HepG2 (cell line): ENCODE results near the gene GARS1. TPM values are rescaled to one million over a fixed set of nuclear protein-coding genes. Genes with fewer than 3 reads are reported as not detected.
A peak's percentile ranks its signal among the peaks of the same experiment; 100 is the strongest.

Experiments
- ATAC-seq: fragments of 200-7000 bp; cut with Tn5 transposase; 3 replicates; pipeline ENCODE4 v1.9.1; 2020; ENCODE audit warnings: mild to moderate bottlenecking, moderate library complexity
- BruUV-seq: library from RNA; stranded (reverse); fragments of 400-500 nt; replicated peaks from 2 replicates; lab custom pipeline; 2021; lab: Mats Ljungman, UMichigan
- CTCF ChIA-PET: fragments of 300-600 bp; formaldehyde crosslinking; extraction: SDS; loops from one replicate; lab custom pipeline; 2021; ENCODE audit warnings: low total read pairs, inconsistent platforms, low intra/inter-chr PET ratio; lab: Yijun Ruan, JAX
- POLR2A ChIA-PET: fragments of 350-600 bp; sonication (Branson Sonifier 250); formaldehyde crosslinking; loops from one replicate; lab custom pipeline; 2020; ENCODE audit warnings: antibody characterized with exemption, inconsistent platforms; lab: Yijun Ruan, JAX
- DNase-seq: peaks from one replicate; pipeline ENCODE4 v3.0.0-alpha.2; 2015; ENCODE audit warnings: low spot score
- FAIRE-seq: peaks from 3 replicates; lab custom pipeline; 2011; peaks lifted over from hg19 to GRCh38; lab: Jason Lieb, UNC
- H2AFZ ChIP-seq: one replicate; pipeline ENCODE4 v1.6.1; 2011; ENCODE audit warnings: low read length, inconsistent platforms
- H3K27ac ChIP-seq: fragments of 300-600 bp; 3 replicates; pipeline ENCODE4 v1.8.0; 2011; ENCODE audit warnings: mixed run types, mild to moderate bottlenecking, mixed read lengths, low read length, inconsistent platforms; ENCODE audit not compliant: insufficient read depth; ENCODE audit errors: extremely low read length
- H3K27me3 ChIP-seq, 2 experiments: fragments of 200-600 bp in 1 of 2; 2 replicates in 1 of 2; 3 replicates in 1 of 2; pipeline versions ENCODE4 v1.6.0 to v1.8.0; 2011; ENCODE audit warnings: low read length in 2 of 2, mild to moderate bottlenecking in 2 of 2, moderate library complexity in 2 of 2, inconsistent platforms in 1 of 2; ENCODE audit not compliant: insufficient read depth in 2 of 2, control insufficient read depth in 1 of 2
- H3K36me3 ChIP-seq, 2 experiments: fragments of 200-600 bp in 1 of 2; replicated peaks in 1 of 2; 2 replicates in 1 of 2; 3 replicates in 1 of 2; pipeline versions ENCODE4 v1.5.1 to v1.8.0; 2011; ENCODE audit warnings: low read length in 2 of 2, inconsistent platforms in 1 of 2; ENCODE audit not compliant: insufficient read depth in 2 of 2, control insufficient read depth in 1 of 2
- H3K4me1 ChIP-seq: 2 replicates; pipeline ENCODE4 v1.5.1; 2012; ENCODE audit warnings: low read length, inconsistent platforms; ENCODE audit not compliant: insufficient read depth
- H3K4me2 ChIP-seq: 2 replicates; pipeline ENCODE4 v1.6.0; 2011; ENCODE audit warnings: low read depth, low read length, inconsistent platforms
- H3K4me3 ChIP-seq, 3 experiments: fragments of 200-600 bp in 1 of 3; sonication (generic), shearing (Covaris generic) in 1 of 3; replicated peaks in 1 of 3; 2 replicates each; pipeline ENCODE4 v1.5.1; 2011 to 2016; ENCODE audit warnings: low read length in 3 of 3, inconsistent platforms in 2 of 3, low read depth in 2 of 3, mild to moderate bottlenecking in 2 of 3, control low read depth in 1 of 3, mixed read lengths in 1 of 3; ENCODE audit not compliant: insufficient read depth in 1 of 3
- H3K79me2 ChIP-seq: one replicate; pipeline ENCODE4 v1.6.1; 2011; ENCODE audit warnings: low read length, inconsistent platforms; ENCODE audit not compliant: insufficient read depth
- H3K9ac ChIP-seq: 2 replicates; pipeline ENCODE4 v1.6.0; 2011; ENCODE audit warnings: mild to moderate bottlenecking, low read depth, low read length, inconsistent platforms; ENCODE audit not compliant: insufficient read depth
- H3K9me3 ChIP-seq: 2 replicates; pipeline ENCODE4 v1.5.1; 2012; ENCODE audit warnings: mild to moderate bottlenecking, low read length
- H4K20me1 ChIP-seq: 2 replicates; pipeline ENCODE4 v1.6.0; 2011; ENCODE audit warnings: inconsistent platforms, mild to moderate bottlenecking, low read length, moderate library complexity; ENCODE audit not compliant: insufficient read depth
- FOXP4 ChIP-seq: sonication (generic); formaldehyde crosslinking; IDR thresholded peaks from 2 replicates; pipeline ENCODE4 v1.4.0; 2020; ENCODE audit warnings: missing genetic modification reagents
- GZF1 ChIP-seq: sonication (generic); formaldehyde crosslinking; IDR thresholded peaks from 2 replicates; pipeline ENCODE4 v1.5.1; 2020; ENCODE audit warnings: mild to moderate bottlenecking, missing genetic modification reagents
- HNF4A ChIP-seq: sonication (generic); formaldehyde crosslinking; IDR thresholded peaks from 2 replicates; pipeline ENCODE4 v1.4.0; 2020; ENCODE audit warnings: missing genetic modification reagents
- KDM3A ChIP-seq: IDR thresholded peaks from 2 replicates; pipeline ENCODE4 v1.6.1; 2018; ENCODE audit warnings: low read depth, missing compliant biosample characterization
- KDM5A ChIP-seq: fragments of 200-600 bp; sonication (generic); IDR thresholded peaks from 2 replicates; pipeline ENCODE4 v1.7.0; 2018; ENCODE audit warnings: antibody characterized with exemption, mild to moderate bottlenecking, low read length, borderline replicate concordance
- NFATC3 ChIP-seq: sonication (generic); formaldehyde crosslinking; IDR thresholded peaks from 2 replicates; pipeline ENCODE4 v1.5.1; 2020; ENCODE audit warnings: mild to moderate bottlenecking, missing genetic modification reagents
- NFE2L2 ChIP-seq: fragments of 150-350 bp; IDR thresholded peaks from 2 replicates; pipeline ENCODE4 v1.6.1; 2014; ENCODE audit warnings: low read length
- SRF ChIP-seq: IDR thresholded peaks from 2 replicates; pipeline ENCODE4 v1.6.1; 2011; ENCODE audit warnings: mild to moderate bottlenecking, low read depth, low read length, moderate library complexity
- TCF12 ChIP-seq, 2 experiments: fragments of 450-650 bp in 1 of 2; sonication (generic) in 1 of 2; formaldehyde crosslinking in 1 of 2; IDR thresholded peaks; 2 replicates each; pipeline versions ENCODE4 v1.6.1 to v1.8.0; 2017 to 2022; ENCODE audit warnings: antibody characterized with exemption in 1 of 2, mild to moderate bottlenecking in 1 of 2, missing genetic modification reagents in 1 of 2, moderate library complexity in 1 of 2
- ZNF337 ChIP-seq: sonication (generic); formaldehyde crosslinking; IDR thresholded peaks from 2 replicates; pipeline ENCODE4 v1.5.1; 2020; ENCODE audit warnings: missing genetic modification reagents, low read depth, mild to moderate bottlenecking, borderline replicate concordance
- ZNF496 ChIP-seq: sonication (generic); formaldehyde crosslinking; IDR thresholded peaks from 2 replicates; pipeline ENCODE4 v1.8.1; 2023; ENCODE audit warnings: mild to moderate bottlenecking, moderate library complexity, missing genetic modification reagents; ENCODE audit not compliant: insufficient replicate concordance
- ZNF547 ChIP-seq: sonication (generic); formaldehyde crosslinking; IDR thresholded peaks from 2 replicates; pipeline ENCODE4 v1.5.1; 2020; ENCODE audit warnings: mild to moderate bottlenecking, missing genetic modification reagents
- WGBS: methylation state at CpG from one replicate; pipeline ENCODE4 v1.1.6; 2017; ENCODE audit warnings: low lambda C conversion rate; 5-methylcytosine and 5-hydroxymethylcytosine counted together
- in situ Hi-C: cut with HindIII; loops from 2 replicates; pipeline ENCODE4 v1.10.0; 2017; ENCODE audit warnings: low pct_unique_long_range_greater_than_20kb; ENCODE audit not compliant: extremely low pct_ligation_motif_present
- intact Hi-C: fragments of 100-400 bp; cut with micrococcal nuclease; formaldehyde crosslinking; loops from one replicate; pipeline ENCODE4 v1.10.0; 2022; ENCODE audit not compliant: unreplicated experiment
- polyA plus RNA-seq, 8 experiments: library from polyadenylated mRNA; depleted of rRNA in 3 of 8; stranded (reverse) in 7 of 8; unstranded in 1 of 8; fragments of >200 nt; fragmentation: Illumina TruSeq in 4 of 8; extraction: Trizol in 4 of 8; gene quantifications; 2 replicates each; pipeline versions ENCODE4 v1.2.1 to v1.2.3, GENCODE V29; 2011 to 2016; ENCODE audit warnings: low read depth in 4 of 8, missing spikeins in 1 of 8, mixed read lengths in 1 of 8; ENCODE audit not compliant: insufficient read depth in 1 of 8
- total RNA-seq, 5 experiments: library from RNA; depleted of rRNA; stranded (reverse); fragments of >200 nt; fragmentation: Illumina TruSeq; extraction: Trizol; gene quantifications; 2 replicates each; pipeline ENCODE4 v1.2.3, GENCODE V29; 2016; ENCODE audit warnings: low read depth in 1 of 5

GARS1 gene
- total and polyA plus RNA-seq, 2 of the 13 experiments (the other 11 are each of a cell fraction or from before 2014, with no cell fraction given), result 140 to 460 TPM

- no peaks in the 10 kb centered on the region for H3K9me3 ChIP-seq
- H3K9ac ChIP-seq, result no peak overlapping the region
- ATAC-seq (peak; percentile 49), FAIRE-seq (no peak), DNase-seq (no peak)
- 48% methylated on average over 3 of the region's 7 CpGs for WGBS
- TF ChIP-seq GZF1 (CRISPR knock-in tag) (no peak), KDM5A (no peak), FOXP4 (CRISPR knock-in tag) (no peak), HNF4A (CRISPR knock-in tag) (peak; percentile 27; the same call in 1 of the 2 replicates)
- peaks cover 11% of the 10 kb centered on the region for H3K4me1 ChIP-seq
- intact Hi-C loops, result no loop called here
- H3K27ac ChIP-seq, result no peak overlapping the region
- ChIA-PET CTCF (no interaction called here), POLR2A (no interaction called here)
- no peaks in the 10 kb centered on the region for H3K79me2 ChIP-seq
- H4K20me1 ChIP-seq, result no peaks in the 10 kb centered on the region
- 0 out of 5 replicates have a peak, but pooled peaks cover 0 to 1% of the 10 kb centered on the region in 2 experiments for H3K27me3 ChIP-seq
- in situ Hi-C loops, result no loop called here
- H3K4me2 ChIP-seq, result no peak overlapping the region; the same call in 1 of the 2 replicates
- no peak overlapping the region for H2AFZ ChIP-seq
- H3K36me3 ChIP-seq, result no peaks in the 10 kb centered on the region
- no TSS peak for BruUV-seq
- no peak overlapping the region for H3K4me3 ChIP-seq
These were observed 55.7 kb downstream of the GARS1 start for GRCh38 chr7:30650421-30650808.

GRCh38 chr7:30652132-30652531, 57.5 kb downstream of the GARS1 start:
- DNase-seq (no peak), FAIRE-seq (no peak), ATAC-seq (no peak)
- WGBS, result 31% methylated on average over 6 of the region's 7 CpGs
- Histone ChIP-seq H3K4me3 (no peak overlapping the region), H3K27me3 (peaks cover 1 to 2% of the 10 kb centered on the region in 2 experiments; a peak in 1 of 5 replicates), H2AFZ (no peak overlapping the region), H3K4me2 (no peak overlapping the region), H3K79me2 (no peaks in the 10 kb centered on the region), H3K9ac (no peak overlapping the region), H3K36me3 (no peaks in the 10 kb centered on the region), H4K20me1 (no peaks in the 10 kb centered on the region), H3K9me3 (no peaks in the 10 kb centered on the region), H3K27ac (no peak overlapping the region), H3K4me1 (peaks cover 11% of the 10 kb centered on the region)
- no TSS peak for BruUV-seq
- TF ChIP-seq TCF12 (IDR thresholded peaks at IDR 0.05) (no peak), TCF12 (CRISPR knock-in tag; IDR thresholded peaks at IDR 0.05) (no peak), NFE2L2 (no peak), KDM3A (CRISPR knock-in tag) (no peak), SRF (no peak), ZNF547 (CRISPR knock-in tag) (no peak), ZNF496 (CRISPR knock-in tag) (no peak), ZNF337 (CRISPR knock-in tag) (no peak), NFATC3 (no peak)
- ChIA-PET CTCF (no interaction called here), POLR2A (no interaction called here)
- intact Hi-C loops (no loop called here), in situ Hi-C loops (no loop called here)
